Colonic mucosa (tissue), 4 donors: ENCODE data around the gene PARVA. TPM values are rescaled to one million over a fixed set of nuclear protein-coding genes. Genes with fewer than 3 reads are reported as not detected.

Source experiments
- DNase-seq: peaks from one replicate; pipeline ENCODE4 v3.0.0-alpha.2; 2020
- H3K27ac ChIP-seq: fragments of 200-600 bp; one replicate; pipeline ENCODE4 v1.8.0; 2021
- H3K27me3 ChIP-seq: fragments of 200-600 bp; one replicate; pipeline ENCODE4 v1.8.0; 2021
- H3K36me3 ChIP-seq: fragments of 200-600 bp; one replicate; pipeline ENCODE4 v1.8.0; 2021
- H3K4me1 ChIP-seq: fragments of 200-600 bp; one replicate; pipeline ENCODE4 v1.8.0; 2021; ENCODE audit warnings: mild to moderate bottlenecking
- H3K4me3 ChIP-seq: fragments of 200-600 bp; one replicate; pipeline ENCODE4 v1.8.0; 2021
- H3K9ac ChIP-seq, 2 donors: one replicate each; pipeline ENCODE4 v1.7.0; 2013; ENCODE audit warnings: control low read depth in 2 of 2, low read depth in 2 of 2, low read length in 2 of 2
- H3K9me3 ChIP-seq: fragments of 200-600 bp; one replicate; pipeline ENCODE4 v1.8.0; 2021
- CTCF ChIP-seq: fragments of 200-600 bp; IDR thresholded peaks from one replicate; pipeline ENCODE4 v1.8.0; 2022; ENCODE audit warnings: antibody characterized with exemption, mild to moderate bottlenecking
- intact Hi-C: fragments of 100-400 bp; cut with DNase I; formaldehyde crosslinking; loops from one replicate; pipeline ENCODE4 v1.14.1; 2022
- total RNA-seq, 2 donors: library from RNA; stranded (reverse); fragmentation: NEBNext Ultra II Directional in 1 of 2; extraction: Animal tissue kit (Norgen Biotek cat#: 25700) in 1 of 2; gene quantifications; one replicate each; pipeline ENCODE4 v1.2.1, GENCODE V29; 2021
- donor health status: healthy.
- donor health status: DM: no; HTN: no; CAD: no.
- donor health status: DM: no; HTN: no; CAD: no.

Gene PARVA
- total RNA-seq, 2 donors from 2014 or later, result 61.8 to 78.5 TPM

- H3K9me3 ChIP-seq, result no peaks in the 10 kb centered on the region
- no peak for DNase-seq
- H3K27ac ChIP-seq, result peak overlapping the region; percentile 57
- H3K4me1 ChIP-seq, result peaks cover 15% of the 10 kb centered on the region
- H3K4me3 ChIP-seq, result no peak overlapping the region
- H3K27me3 ChIP-seq, result no peaks in the 10 kb centered on the region
- intact Hi-C loops, result no loop called here
- no peak overlapping the region for H3K9ac ChIP-seq
- no peaks in the 10 kb centered on the region for H3K36me3 ChIP-seq
- TF ChIP-seq CTCF, result no peak
Observed at GRCh38 chr11:12435264-12435663, 57.9 kb downstream of the PARVA start.

- Histone ChIP-seq H3K4me1 (peaks cover 11% of the 10 kb centered on the region), H3K27ac (no peak overlapping the region)
- intact Hi-C loops, result no loop called here
Observed at GRCh38 chr11:12436266-12436665, 58.9 kb downstream of the PARVA start.

GRCh38 chr11:12438291-12438690, 60.9 kb downstream of the PARVA start:
- TF ChIP-seq CTCF, result no peak
- H3K27ac ChIP-seq, result no peak overlapping the region
- DNase-seq, result no peak
- no peak overlapping the region for H3K4me3 ChIP-seq
- no peaks in the 10 kb centered on the region for H3K4me1 ChIP-seq
- intact Hi-C loops, result no loop called here
- no peak overlapping the region for H3K9ac ChIP-seq
- no peaks in the 10 kb centered on the region for H3K9me3 ChIP-seq
- H3K27me3 ChIP-seq, result no peaks in the 10 kb centered on the region
- no peaks in the 10 kb centered on the region for H3K36me3 ChIP-seq

More at GRCh38 chr11:12436266-12436665, 58.9 kb downstream of the PARVA start:
- no peak for DNase-seq
- H3K9me3 ChIP-seq, result no peaks in the 10 kb centered on the region
- no peak for TF ChIP-seq CTCF
- H3K9ac ChIP-seq, result no peak overlapping the region
- H3K27me3 ChIP-seq, result no peaks in the 10 kb centered on the region
- H3K36me3 ChIP-seq, result no peaks in the 10 kb centered on the region
- no peak overlapping the region for H3K4me3 ChIP-seq

GRCh38 chr11:12439615-12440014, 62.2 kb downstream of the PARVA start:
- Histone ChIP-seq H3K36me3 (no peaks in the 10 kb centered on the region), H3K27me3 (no peaks in the 10 kb centered on the region), H3K27ac (peak overlapping the region; percentile 80), H3K4me1 (no peaks in the 10 kb centered on the region), H3K4me3 (no peak overlapping the region), H3K9ac (no peak overlapping the region), H3K9me3 (no peaks in the 10 kb centered on the region)
- intact Hi-C loops, result no loop called here
- peak; percentile 67 for DNase-seq
- TF ChIP-seq CTCF, result no peak

- Histone ChIP-seq H3K9me3 (no peaks in the 10 kb centered on the region), H3K4me3 (no peak overlapping the region), H3K4me1 (no peaks in the 10 kb centered on the region), H3K27me3 (no peaks in the 10 kb centered on the region), H3K27ac (no peak overlapping the region), H3K9ac (no peak overlapping the region), H3K36me3 (no peaks in the 10 kb centered on the region)
- no peak for TF ChIP-seq CTCF
- no peak for DNase-seq
- intact Hi-C loops, result no loop called here
Observed at GRCh38 chr11:12440565-12440964, 63.2 kb downstream of the PARVA start.
